ENCODE data around the gene MPPED2.

MPPED2 gene

GRCh38 chr11:30420233-30420787 is 165.8 kb downstream of the MPPED2 start:
- no peak for DNase-seq (ENCODE audit: low read depth)

DNA sequence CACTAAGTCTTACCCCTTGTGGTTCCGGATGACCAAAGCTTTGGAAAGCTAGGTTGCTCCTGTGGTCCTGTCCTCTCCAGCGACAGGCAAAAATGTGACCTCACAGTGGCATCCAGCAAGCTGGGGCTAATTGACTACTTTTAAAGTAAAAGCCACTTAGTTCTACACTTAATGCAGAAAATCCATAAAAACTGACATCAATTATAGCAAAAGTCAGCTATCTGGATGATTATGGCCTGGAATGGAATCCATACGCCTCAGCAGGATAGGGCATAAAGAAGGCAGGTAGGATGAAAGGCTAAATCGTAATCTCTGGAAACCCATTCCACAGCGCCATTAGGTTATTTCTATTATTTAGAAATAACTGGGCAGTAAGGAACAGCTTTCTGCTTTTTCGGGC is 171.3 kb downstream of the MPPED2 start:
- no peak for DNase-seq (ENCODE audit: low read depth)

- no peak for DNase-seq (ENCODE audit: low read depth)
These were observed 171.9 kb downstream of the MPPED2 start for GRCh38 chr11:30414244-30414643.

DNA sequence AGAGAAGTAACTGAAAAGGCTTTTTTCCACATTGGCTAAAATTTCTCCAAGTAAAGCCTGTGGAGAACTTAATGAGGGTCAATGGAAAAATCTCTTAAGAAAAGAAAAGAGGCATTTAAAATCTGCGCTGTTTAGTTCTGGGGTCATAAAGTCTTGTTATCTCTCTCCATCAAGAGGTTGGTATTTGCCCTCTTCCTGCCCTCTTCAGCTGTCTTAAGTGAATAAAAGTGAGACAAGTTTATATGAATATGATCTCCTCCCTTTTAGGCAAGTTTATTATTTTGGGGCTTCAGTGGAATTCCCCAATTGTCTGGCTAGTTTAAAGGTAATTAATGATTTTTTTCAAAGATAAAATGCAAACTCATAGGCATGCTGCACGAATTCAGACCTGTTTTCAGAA is 173.6 kb downstream of the MPPED2 start:
- no peak for DNase-seq (ENCODE audit: low read depth)

- no peak for DNase-seq (ENCODE audit: low read depth)
These were observed 174.8 kb downstream of the MPPED2 start for GRCh38 chr11:30411383-30411782.

DNA sequence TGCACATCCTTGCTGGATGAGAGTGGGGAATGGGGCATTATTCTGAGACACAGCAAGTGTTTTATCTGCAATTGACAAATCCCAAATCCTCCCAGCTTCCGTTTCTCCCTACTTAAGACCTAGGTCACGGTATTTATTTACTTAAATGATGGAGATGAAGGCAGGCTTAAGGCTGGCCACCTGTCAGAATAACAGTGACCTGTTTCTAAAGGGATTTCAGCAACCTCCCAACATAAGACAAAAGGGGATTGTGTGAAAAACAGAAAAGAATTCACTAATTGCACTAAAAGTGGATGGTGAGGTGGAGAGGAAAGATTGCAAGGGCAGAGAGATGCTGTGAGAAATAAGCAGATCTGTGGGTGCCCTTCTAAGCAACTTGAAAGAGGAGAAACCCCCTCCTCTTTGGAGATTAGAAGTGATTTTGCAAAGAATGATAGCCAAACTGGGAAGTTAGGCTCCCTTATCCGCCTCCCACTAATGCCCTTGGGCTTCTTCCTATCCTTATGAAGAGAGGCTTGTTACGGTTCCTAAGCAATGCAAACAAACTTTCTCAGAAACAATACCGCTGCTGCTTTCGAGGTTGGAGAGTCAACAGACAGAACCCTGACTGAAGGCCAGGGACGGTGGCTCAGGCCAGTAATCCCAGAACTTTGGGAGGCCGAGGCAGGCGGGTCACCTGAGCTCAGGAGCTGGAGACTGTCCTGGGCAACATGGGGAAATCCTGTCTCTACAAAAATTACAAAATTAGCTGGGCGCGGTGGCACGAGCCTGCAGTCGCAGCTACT is 179.0 kb downstream of the MPPED2 start:
- no peak for DNase-seq (ENCODE audit: low read depth)

- DNase-seq (ENCODE audit: low read depth) = no peak
These were observed 180.8 kb downstream of the MPPED2 start for GRCh38 chr11:30405385-30405784.

GRCh38 chr11:30404136-30404535 is 182.0 kb downstream of the MPPED2 start:
- no peak for DNase-seq (ENCODE audit: low read depth)

- no peak for DNase-seq (ENCODE audit: low read depth)
These were observed 190.4 kb downstream of the MPPED2 start for GRCh38 chr11:30395751-30396150.

DNA sequence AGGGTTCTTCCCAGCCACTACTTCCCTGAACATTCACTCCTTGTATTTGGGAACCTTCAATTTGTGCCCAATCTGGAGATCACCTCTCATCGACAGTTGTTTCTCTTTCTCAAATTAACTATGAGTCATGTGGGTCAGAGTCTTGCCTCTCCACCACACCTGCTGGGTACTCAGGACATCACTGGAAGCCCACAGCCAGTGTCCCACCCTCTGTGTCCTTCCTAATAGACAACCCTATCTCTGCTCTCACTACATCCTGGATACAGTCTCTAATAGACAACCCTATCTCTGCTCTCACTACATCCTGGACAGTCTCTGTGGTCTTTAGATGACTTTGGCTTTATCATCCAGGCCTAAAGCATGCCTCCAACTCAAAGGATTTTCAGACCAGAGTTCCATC is 193.1 kb downstream of the MPPED2 start:
- no peak for DNase-seq (ENCODE audit: low read depth)

DNA sequence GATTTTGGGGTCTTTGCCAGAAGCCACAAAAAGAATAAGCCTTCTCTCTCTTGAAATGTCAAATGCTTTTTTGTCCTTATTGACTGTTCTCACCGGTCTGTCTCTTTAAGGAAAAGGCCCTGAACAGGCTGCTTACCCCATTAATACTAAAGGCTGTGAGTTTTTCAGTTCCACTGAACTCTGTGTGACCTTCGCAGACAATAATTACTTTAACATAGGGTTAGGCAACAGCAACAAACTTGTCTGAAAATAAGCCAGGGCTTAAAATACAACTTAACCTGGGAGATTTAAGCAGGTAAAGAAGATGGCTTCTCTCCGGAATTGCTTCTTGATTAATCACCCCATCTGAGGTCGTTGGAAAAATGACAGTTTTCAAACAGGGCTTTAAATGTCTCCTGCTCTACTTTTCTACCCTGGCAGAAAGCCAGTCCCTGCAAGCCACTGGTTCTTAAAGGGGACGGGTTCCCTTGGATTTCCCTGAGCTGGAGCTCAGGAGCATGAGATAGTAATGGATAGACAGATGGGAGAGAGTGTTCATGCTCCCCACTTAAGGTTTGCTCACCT is 193.8 kb downstream of the MPPED2 start:
- DNase-seq (ENCODE audit: low read depth) = no peak

DNA sequence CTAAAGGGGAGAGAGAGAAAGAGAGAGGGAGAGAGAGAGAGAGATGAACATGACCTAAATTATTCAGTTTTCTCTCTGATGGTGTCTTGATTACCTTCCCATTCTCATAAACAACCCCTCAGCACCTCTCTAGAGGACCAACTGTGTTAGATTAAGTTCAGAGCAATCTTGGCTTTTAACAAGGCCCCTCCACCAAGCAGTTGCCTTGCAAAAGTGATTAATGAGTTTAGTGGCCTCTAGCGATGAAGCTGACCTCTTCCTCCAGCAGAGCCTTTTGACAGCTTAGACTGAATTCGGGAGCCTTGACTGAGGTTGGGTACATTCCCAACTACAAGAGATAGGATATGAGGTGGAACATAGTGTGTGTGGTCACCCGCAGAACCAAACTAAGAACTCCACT is 197.2 kb downstream of the MPPED2 start:
- DNase-seq (ENCODE audit: low read depth) = no peak

DNA sequence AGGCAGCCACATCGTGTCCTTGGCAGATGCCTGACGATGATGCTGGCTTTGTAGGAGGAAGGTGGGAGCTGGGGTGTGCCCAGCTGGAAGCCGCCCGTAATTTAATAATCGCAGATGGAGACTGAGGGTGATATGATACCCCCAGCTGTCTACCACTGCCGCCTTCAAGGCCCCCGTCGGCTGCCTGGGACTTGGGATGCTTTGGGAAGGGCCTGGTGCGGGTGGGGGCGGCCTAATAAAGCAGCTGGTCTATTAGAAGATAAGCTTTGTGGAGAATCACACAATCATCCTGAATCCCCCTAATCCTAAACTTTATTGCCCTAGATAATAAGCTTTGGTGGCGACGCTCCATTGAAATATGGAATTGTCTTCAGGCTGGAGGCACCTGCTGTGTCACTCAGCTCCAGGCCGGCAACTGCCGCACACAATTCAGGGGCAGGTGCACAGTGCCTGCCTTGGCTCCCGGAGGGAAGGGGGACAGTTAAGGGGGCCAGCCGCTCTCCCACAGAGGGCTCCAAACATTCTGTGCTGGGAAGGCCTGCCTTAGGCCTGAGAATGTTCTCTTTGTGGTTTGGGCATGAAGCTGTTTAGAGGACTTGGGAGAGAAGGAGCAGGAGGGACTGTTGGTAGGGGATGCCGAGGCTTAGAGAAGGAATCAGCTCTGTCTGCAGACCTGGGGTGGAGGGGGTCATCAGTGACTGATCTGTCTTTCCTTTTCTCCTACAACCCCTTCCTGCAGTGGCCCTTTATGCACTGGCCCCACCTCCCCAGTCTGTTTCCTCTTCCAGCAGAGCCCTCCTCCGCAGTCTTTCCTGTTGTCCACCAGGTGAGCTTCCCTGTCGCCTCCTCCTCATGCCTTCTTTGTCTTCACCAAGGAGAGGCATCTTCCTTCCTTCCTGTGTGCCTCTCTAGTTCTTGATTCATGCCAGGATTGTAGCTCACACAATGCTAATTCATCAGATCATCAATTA is 198.0 kb downstream of the MPPED2 start:
- no peak for DNase-seq (ENCODE audit: low read depth)

DNA sequence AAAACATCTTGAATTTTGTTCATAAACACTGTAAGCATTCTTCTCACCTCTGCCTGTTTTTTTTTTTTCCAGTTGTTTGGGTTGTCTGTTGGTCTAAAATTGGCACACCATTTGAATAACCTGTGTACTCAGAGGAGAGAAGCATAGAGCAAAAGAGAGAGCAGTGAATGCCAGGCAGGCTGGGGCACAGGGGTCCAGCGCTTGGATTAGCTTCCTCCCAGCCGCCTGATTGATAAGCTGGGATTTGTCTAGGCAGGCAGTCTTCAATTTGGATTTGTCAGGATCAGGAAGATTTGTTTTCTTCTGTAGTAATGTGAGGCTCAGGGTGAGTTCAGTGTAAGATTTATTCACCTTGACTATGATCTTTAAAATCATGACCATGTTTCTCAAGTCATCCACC is 204.3 kb downstream of the MPPED2 start:
- no peak for DNase-seq (ENCODE audit: low read depth)

DNA sequence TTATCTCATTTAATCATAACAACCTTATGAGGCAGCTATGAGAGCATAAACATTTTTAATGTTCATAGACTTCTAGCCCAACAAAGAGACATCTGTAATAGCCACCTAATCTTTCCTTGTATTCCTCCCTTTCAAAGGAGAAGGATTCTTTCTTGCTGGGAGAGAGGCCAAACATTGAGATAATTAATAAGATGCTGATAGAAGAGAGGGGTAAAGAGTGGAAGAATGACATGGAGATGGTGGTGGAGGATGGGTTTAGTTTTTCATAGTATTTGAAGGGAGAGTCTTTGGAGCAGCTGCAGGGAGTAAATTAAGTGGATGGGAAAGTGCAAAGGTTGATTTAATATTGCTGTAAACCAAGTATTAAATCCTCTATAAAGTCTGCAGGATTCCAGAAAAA is 205.3 kb downstream of the MPPED2 start:
- DNase-seq (ENCODE audit: low read depth) = no peak

DNA sequence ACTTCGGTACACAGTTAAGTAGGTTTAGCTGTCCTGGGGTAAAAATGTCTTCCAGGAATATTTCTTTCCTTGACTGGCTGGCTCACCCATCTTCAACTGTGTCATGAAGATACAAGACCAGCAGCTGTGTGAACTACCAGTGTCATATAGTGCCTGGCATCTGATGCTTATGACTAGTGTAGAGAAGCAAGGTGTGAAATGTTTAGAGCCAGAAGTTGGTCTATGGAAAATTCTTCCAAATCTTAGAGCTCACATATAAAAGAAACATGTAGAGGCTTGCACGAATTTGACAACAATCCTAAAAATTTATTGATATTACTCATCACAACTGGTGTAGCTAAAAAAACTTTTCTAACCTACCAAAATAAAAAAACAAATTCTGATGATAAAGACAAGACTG is 208.8 kb downstream of the MPPED2 start:
- DNase-seq (ENCODE audit: low read depth) = no peak

- DNase-seq (ENCODE audit: low read depth) = no peak
These were observed 216.0 kb downstream of the MPPED2 start for GRCh38 chr11:30370164-30370563.

DNA sequence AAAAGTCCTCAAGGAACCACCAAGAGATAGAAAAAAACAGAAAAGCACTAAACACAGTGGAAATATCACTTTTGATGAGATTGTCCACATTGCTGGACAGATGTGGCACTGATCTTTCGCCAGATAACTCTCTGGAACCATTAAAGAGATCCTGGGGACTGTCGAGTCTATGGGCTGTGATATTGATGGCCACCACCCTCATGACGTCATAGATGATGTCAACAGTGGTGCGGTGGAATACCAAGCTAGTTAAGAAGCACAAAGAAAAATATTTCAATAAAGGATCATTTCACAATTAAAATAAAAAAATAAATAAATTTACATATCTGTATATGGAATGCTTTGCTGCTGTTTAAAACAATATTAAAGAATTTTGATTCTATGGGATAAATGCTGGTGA is 217.8 kb downstream of the MPPED2 start:
- DNase-seq (ENCODE audit: low read depth) = no peak

- DNase-seq (ENCODE audit: low read depth) = no peak
These were observed 220.2 kb downstream of the MPPED2 start for GRCh38 chr11:30365793-30366517.

- DNase-seq (ENCODE audit: low read depth) = no peak
These were observed 221.2 kb downstream of the MPPED2 start for GRCh38 chr11:30364837-30365482.

DNA sequence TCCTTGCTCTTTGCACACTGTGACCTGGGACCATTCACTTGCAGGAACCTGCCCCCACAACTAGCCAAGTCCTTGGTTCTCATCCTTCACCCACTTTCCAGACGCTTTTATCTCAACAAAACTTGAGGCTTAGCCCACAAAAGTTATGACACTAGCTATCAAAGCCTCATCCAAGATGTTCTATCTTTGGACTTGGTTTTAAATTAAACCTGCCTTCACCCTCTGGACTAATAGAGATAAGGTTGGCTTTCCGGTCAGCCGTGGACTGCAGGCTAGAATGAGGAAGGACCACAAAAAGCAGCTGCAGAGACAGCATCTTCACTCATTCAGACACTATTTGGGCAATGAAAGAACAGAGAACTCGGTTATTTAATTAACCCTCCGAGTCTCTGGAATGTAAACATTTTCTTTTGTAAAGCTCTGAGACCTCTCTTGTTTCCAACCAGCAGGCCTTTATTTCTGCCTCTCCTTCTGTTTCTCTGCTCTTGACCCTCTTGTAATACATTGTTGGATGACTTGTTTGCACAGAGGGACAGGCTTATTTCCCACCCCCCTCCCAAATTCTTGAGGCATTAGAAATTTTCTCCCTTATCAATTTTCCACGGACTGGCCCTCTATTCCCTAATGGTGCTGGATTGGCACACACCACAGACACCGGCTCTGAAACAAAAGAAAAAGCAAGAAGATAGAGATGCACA is 221.9 kb downstream of the MPPED2 start:
- DNase-seq (ENCODE audit: low read depth) = no peak

Data from activated T-cell treated with anti-CD3 and anti-CD28 coated beads for 48 hours (primary cell).